ENCODE results near the gene NME7. TPM values are rescaled to one million over a fixed set of nuclear protein-coding genes. Genes with fewer than 3 reads are reported as not detected.
"Not testable (repeated sequence)": the region's sequence is repeated elsewhere in the genome, so short reads cannot be mapped to it uniquely, and the experiment has no call there.

NME7 gene
- polyA plus RNA-seq, 1 donor from 2014 or later: 10.7 TPM

DNA sequence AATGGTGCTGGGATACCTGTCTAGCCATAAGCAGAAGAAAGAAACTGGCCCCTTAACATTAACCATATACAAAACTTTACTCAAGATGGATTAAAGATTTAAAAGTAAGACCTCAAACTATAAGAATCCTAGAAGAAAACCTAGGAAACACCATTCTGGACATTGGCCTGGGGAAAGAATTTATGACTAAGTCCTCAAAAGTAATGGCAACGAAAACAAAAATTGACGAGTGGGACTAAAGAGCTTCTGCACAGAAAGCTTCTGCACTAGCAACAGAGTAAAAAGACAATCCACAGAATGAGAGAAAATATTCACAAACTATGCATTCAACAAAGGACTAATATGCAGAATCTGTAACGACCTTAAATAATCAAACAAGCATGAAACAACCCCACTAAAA, 66.7 kb downstream of the NME7 start:
- no peak overlapping the region for H3K27ac Mint-ChIP-seq
- no peaks in the 10 kb centered on the region for H3K27me3 Mint-ChIP-seq
- peaks cover 0 to 2% (median 0%) of the 10 kb centered on the region in 3 donors for H3K4me1 Mint-ChIP-seq
- H3K4me3 Mint-ChIP-seq: no peak overlapping the region
- H3K9me3 Mint-ChIP-seq: no peaks in the 10 kb centered on the region
- peaks cover 26% of the 10 kb centered on the region for H3K36me3 Mint-ChIP-seq

DNA sequence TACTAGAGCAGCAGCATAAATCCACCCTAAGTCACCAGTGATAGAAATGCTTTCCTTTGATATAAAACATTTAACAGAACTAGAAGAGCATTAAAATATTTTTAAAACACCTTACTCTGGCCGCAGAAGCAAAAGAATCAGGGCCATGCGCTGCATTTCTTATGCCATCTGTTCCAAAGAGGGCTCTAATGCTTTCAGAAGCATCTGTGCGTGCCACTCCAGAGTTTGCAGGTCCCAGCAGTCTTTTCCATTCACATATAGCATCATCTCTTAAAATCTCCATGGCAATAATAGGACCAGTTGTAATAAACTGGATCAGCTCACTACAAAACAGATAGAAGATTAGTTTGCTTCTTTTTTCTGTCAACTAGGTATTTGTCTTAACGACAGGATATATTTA, 69.2 kb downstream of the NME7 start:
- Mint-ChIP-seq H3K4me1 (peaks cover 0 to 5% (median 0%) of the 10 kb centered on the region in 3 donors), H3K27me3 (no peaks in the 10 kb centered on the region), H3K27ac (no peak overlapping the region), H3K4me3 (no peak overlapping the region), H3K36me3 (peaks cover 28% of the 10 kb centered on the region), H3K9me3 (no peaks in the 10 kb centered on the region)

DNA sequence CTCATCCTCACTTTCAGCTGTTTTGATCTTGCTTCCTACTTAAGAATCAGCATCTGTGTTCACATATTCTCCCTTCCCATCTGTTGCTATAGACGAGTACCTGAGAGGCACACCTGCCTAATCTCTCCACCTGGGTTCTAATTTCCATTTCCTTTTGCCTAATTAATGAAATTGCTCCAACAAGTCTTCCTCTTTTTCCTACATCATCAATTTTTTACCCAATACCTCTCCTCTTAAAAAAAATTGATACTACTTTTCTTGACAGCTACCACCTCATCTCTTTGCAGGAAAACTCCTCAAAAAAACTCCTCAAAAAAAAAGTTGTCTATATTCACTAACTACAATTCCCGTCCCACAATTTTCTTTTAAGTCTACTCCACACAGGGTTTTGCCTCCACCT, 71.8 kb downstream of the NME7 start:
- Mint-ChIP-seq H3K36me3 (peaks cover 23% of the 10 kb centered on the region), H3K4me1 (peaks cover 0 to 4% (median 0%) of the 10 kb centered on the region in 3 donors), H3K27ac (peak overlapping the region in 1 of 3 donors; percentile 76), H3K4me3 (peak overlapping the region in 1 of 4 donors; percentile 14), H3K27me3 (no peaks in the 10 kb centered on the region), H3K9me3 (no peaks in the 10 kb centered on the region)

DNA sequence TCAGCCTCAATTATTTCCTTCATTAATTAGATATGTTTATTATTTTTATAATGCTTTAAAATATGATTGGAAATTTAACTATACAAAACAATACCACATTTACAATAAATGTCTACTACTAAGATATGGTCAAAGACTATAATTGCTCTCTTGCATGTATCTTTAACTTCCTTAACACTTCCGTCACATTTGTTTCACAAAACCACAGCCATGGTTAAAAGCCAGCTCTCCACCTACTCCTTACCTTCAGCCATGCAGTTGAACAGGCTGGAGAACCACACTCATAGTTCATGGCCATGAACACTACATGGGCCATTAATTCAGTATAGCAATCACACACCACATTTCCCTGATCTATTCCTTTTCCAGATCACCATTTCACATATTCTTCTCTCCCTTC, 72.2 kb downstream of the NME7 start:
- Mint-ChIP-seq H3K27ac (no peak overlapping the region), H3K36me3 (peaks cover 24% of the 10 kb centered on the region), H3K9me3 (no peaks in the 10 kb centered on the region), H3K27me3 (no peaks in the 10 kb centered on the region), H3K4me3 (peak overlapping the region in 1 of 4 donors; percentile 14), H3K4me1 (peaks cover 0 to 4% (median 0%) of the 10 kb centered on the region in 3 donors)

DNA sequence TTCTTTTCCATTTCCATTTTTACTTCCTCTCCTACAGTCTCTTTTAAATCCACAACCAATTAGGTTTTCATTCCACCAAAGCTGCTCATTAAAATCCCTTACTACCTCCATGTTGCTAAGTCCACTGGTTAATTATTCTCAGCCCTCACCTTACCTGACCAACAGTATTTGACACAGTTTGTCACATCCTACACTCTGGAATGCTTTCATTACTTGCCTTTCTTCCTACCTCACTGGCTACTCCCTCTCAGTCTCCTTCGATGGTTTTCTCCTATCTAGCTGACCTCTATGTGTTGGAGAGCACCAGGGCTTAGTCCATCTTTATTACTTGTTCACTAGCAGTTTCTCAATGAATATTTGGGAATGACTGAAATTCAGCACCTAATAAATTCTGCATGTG, 78.6 kb downstream of the NME7 start:
- peaks cover 2 to 6% (median 5%) of the 10 kb centered on the region in 3 donors for H3K9me3 Mint-ChIP-seq
- no peak overlapping the region for H3K27ac Mint-ChIP-seq
- H3K36me3 Mint-ChIP-seq: peaks cover 15% of the 10 kb centered on the region
- H3K27me3 Mint-ChIP-seq: no peaks in the 10 kb centered on the region
- no peak overlapping the region for H3K4me3 Mint-ChIP-seq
- H3K4me1 Mint-ChIP-seq: no peaks in the 10 kb centered on the region

DNA sequence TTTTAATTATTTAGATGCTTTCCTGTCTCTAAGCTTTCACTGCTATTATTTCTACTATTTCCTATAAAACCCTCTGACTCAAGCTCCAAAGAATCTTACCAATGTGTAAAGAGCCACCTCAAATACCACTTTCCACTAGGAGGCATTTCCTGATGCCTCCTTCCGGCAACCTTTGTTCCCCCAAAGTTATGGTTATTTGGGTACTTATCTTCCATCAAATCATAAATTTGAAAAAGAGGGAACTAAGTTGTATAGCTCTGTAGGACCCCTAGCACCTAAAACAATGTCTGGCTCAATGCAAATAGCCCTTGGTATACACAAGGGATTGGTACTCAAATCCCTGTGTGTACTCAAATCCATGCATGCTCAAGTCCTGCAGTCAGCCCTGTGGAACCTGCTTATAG, 79.6 kb downstream of the NME7 start:
- Mint-ChIP-seq H3K36me3 (peaks cover 15% of the 10 kb centered on the region), H3K9me3 (peaks cover 6 to 14% (median 10%) of the 10 kb centered on the region in 3 donors), H3K4me1 (no peaks in the 10 kb centered on the region), H3K27ac (no peak overlapping the region), H3K4me3 (no peak overlapping the region), H3K27me3 (no peaks in the 10 kb centered on the region)

DNA sequence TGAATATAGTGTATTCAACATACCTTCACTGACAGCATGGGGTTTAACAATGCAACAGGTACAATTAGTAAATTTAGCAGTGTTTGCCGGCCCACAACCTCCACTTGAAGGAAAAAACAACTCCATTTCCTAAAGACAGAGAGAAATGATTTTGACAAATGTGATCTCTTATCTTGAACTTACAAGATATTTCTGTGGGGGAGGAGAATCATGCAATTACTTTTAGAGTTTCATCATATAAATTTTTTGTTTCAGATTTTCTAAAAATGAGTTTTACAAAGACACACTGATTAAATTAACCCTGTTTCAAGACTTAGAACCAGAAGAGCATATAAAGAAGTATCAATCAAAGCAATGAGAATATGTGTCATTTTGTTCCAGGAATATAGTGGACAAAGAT, 80.3 kb downstream of the NME7 start:
- no peak overlapping the region for H3K27ac Mint-ChIP-seq
- H3K4me3 Mint-ChIP-seq: no peak overlapping the region
- H3K4me1 Mint-ChIP-seq: no peaks in the 10 kb centered on the region
- no peaks in the 10 kb centered on the region for H3K27me3 Mint-ChIP-seq
- H3K9me3 Mint-ChIP-seq: peaks cover 13 to 20% (median 16%) of the 10 kb centered on the region in 3 donors
- H3K36me3 Mint-ChIP-seq: peaks cover 15% of the 10 kb centered on the region

DNA sequence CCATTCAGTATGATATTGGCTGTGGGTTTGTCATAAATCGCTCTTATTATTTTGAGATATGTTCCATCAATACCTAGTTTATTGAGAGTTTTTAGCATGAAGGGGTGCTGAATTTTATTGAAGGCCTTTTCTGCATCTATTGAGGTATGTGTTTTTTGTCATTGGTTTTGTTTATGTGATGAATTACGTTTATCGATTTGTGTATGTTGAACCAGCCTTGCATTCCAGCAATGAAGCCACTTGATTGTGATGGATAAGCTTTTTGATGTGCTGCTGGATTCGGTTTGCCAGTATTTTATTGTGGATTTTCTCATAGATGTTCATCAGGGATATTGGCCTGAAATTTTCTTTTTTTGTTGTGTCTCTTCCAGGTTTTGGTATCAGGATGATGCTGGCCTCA, 86.0 kb downstream of the NME7 start:
- H3K4me1 Mint-ChIP-seq, H3K27me3 Mint-ChIP-seq, H3K27ac Mint-ChIP-seq: not testable (repeated sequence)
- Mint-ChIP-seq H3K36me3 (peaks cover 14% of the 10 kb centered on the region), H3K4me3 (peak overlapping the region in 1 of 4 donors; percentile 27), H3K9me3 (peaks cover 15 to 40% (median 30%) of the 10 kb centered on the region in 3 donors)

DNA sequence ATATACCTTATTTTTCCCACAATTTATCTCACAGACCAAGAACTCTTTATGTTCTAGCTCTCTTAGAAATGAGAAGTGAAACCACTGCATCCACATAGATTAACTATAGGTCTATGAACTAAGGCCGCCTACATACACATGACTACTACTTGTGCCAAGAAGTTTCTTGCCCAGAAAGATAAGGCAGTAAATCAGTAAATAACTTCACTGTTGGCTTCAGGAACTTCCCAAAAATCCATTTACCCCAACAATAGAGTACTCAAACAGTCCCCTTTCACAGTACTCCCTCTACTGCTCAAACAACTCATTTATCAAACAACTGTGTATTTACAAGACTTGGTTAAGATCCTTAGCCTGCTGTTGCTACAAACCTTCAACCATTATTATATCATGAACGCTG, 96.5 kb downstream of the NME7 start:
- H3K27me3 Mint-ChIP-seq: no peaks in the 10 kb centered on the region
- H3K9me3 Mint-ChIP-seq: peaks cover 0 to 7% (median 0%) of the 10 kb centered on the region in 3 donors
- no peak overlapping the region for H3K27ac Mint-ChIP-seq
- H3K4me1 Mint-ChIP-seq: peaks cover 0 to 2% (median 0%) of the 10 kb centered on the region in 3 donors
- H3K36me3 Mint-ChIP-seq: no peaks in the 10 kb centered on the region
- no peak overlapping the region for H3K4me3 Mint-ChIP-seq

DNA sequence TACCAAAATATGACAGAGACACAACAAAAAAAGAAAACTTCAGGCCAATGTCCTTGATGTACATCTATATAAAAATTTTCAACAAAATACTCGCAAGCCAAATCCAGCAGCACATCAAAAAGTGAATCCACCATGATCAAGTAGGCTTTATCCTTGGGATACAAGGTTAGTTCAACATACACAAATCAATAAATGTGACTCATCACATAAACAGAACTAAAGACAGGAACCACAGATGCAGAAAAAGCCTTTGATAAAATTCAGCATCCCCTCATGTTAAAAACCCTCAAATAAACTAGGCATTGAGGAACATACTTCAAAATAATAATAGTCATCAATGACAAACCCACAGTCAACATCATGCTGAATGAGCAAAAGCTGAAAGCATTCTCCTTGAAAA, 101.5 kb downstream of the NME7 start:
- peaks cover 2 to 25% (median 11%) of the 10 kb centered on the region in 3 donors for H3K9me3 Mint-ChIP-seq
- no peak overlapping the region for H3K27ac Mint-ChIP-seq
- H3K4me3 Mint-ChIP-seq: peak overlapping the region in 1 of 4 donors; percentile 24
- no peaks in the 10 kb centered on the region for H3K27me3 Mint-ChIP-seq
- peaks cover 17% of the 10 kb centered on the region for H3K36me3 Mint-ChIP-seq
- H3K4me1 Mint-ChIP-seq: peaks cover 0 to 2% (median 0%) of the 10 kb centered on the region in 3 donors

DNA sequence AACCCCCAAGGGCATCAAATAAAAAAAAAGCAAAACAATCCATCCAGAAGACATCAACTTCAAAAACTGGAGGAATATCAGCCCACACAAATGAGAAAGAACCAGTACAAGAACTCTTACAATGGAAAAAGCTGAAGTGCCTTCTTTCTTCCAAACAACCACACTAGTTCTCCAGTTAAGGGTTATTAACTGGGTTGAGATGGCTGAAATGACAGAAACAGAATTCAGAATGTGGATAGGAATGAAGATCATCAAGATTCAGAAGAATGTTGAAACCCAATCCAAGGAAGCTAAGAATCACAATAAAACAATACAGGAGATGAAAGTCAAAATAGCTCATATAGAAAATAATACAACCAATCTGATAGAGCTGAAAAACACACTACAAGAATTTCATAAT, 104.5 kb downstream of the NME7 start:
- H3K27ac Mint-ChIP-seq: no peak overlapping the region
- no peaks in the 10 kb centered on the region for H3K4me1 Mint-ChIP-seq
- peaks cover 2 to 29% (median 16%) of the 10 kb centered on the region in 3 donors for H3K9me3 Mint-ChIP-seq
- H3K27me3 Mint-ChIP-seq: no peaks in the 10 kb centered on the region
- H3K36me3 Mint-ChIP-seq: peaks cover 17% of the 10 kb centered on the region
- H3K4me3 Mint-ChIP-seq: no peak overlapping the region

DNA sequence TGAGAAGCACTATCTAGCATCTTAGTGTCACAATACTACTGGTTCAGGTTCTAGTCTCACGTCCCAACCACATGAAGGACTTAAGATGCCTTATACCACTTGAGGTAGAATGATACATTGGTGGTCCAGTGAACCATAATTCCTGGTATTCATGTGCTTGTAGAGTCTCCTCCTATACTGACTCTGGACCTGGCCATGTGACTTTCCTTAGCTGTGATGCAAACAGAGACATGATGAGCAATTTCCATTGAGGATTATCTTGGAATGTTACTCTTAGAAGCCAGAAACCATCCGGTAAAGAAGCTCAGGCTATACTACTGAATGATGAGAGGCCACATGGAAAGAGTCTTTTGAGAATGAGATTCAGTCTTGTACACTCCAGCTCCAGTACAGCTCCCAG, 105.7 kb downstream of the NME7 start:
- Mint-ChIP-seq H3K27ac (no peak overlapping the region), H3K27me3 (no peaks in the 10 kb centered on the region), H3K4me3 (no peak overlapping the region), H3K36me3 (peaks cover 17% of the 10 kb centered on the region), H3K9me3 (peaks cover 2 to 29% (median 14%) of the 10 kb centered on the region in 3 donors), H3K4me1 (no peaks in the 10 kb centered on the region)

DNA sequence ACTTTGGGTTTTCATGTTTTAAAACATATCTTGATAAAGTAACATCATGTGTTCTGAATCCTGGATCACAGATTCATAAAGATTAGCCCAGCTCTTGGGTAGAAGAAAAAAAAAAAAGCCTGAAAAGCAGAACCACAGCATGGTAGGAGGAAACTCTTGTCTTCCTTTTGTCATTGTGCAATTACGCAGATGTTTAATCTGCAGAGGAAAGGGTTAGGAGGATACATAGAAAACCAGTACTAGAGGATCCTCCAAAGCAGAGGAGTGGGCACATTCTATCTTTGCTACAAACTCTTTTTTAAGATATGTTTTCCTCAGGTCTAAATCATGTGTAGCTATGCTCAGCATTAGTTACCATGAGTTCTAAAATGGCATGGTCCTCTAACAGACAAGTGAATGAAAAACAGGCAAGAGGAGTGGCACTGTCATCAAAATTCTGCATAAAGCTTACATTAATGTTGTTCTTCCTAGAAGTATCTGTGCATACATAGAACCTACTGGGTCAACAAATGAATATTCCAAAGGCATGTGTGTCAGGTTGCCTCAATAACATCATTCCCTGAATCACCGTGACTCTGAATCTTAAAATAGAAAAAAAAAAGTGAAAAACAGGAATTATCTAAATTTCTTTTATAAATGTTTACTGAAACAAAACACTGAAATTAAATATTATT, 107.0 kb downstream of the NME7 start:
- Mint-ChIP-seq H3K36me3 (peaks cover 17% of the 10 kb centered on the region), H3K27me3 (no peaks in the 10 kb centered on the region), H3K9me3 (peaks cover 2 to 26% (median 11%) of the 10 kb centered on the region in 3 donors)

DNA sequence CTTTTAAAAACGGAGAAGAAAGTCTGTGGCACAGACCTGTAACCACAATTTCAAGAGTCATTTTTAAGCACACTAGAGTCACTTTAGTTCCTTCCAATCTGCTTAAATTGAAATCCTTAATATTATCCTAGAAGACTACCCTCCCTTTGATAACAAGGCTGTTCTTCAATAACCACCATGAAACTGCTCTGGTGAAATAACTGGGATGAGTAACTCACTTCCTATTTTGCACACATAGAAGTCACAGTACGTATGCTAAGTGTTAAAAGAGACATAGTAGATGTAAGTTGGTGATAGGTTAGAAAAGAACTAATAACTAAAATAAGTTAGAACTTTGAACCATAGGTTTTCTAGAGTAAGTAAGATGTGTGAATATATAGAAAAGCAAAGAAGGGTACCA, 107.8 kb downstream of the NME7 start:
- Mint-ChIP-seq H3K36me3 (peaks cover 17% of the 10 kb centered on the region), H3K4me3 (no peak overlapping the region), H3K27me3 (no peaks in the 10 kb centered on the region), H3K27ac (no peak overlapping the region), H3K9me3 (peaks cover 0 to 18% (median 9%) of the 10 kb centered on the region in 3 donors), H3K4me1 (no peaks in the 10 kb centered on the region)

More for the DNA sequence above, 107.0 kb downstream of the NME7 start:
- no peak overlapping the region for H3K4me3 Mint-ChIP-seq
- H3K27ac Mint-ChIP-seq: no peak overlapping the region
- H3K4me1 Mint-ChIP-seq: no peaks in the 10 kb centered on the region

DNA sequence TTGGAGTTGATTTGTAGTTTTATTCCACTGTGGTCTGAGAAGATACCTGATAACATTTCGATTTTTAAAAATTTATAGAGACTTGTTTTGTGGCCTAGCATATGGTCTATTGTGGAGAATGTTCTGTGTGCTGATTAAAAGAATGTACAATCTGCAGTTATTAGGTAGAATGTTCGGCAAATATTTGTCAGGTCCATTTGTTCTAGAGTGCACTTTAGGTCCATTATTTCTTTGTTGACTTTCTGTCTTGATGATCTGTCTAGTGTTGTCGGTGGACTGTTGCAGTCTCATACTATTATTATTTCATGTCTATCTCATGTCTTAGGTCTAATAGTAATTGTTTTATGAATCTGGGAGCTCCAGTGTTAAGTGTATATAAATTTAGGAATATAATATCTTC, 116.8 kb downstream of the NME7 start:
- no peaks in the 10 kb centered on the region for H3K4me1 Mint-ChIP-seq
- peaks cover 0 to 6% (median 4%) of the 10 kb centered on the region in 3 donors for H3K9me3 Mint-ChIP-seq
- H3K4me3 Mint-ChIP-seq: no peak overlapping the region
- H3K36me3 Mint-ChIP-seq: no peaks in the 10 kb centered on the region
- H3K27ac Mint-ChIP-seq: no peak overlapping the region
- H3K27me3 Mint-ChIP-seq: no peaks in the 10 kb centered on the region

DNA sequence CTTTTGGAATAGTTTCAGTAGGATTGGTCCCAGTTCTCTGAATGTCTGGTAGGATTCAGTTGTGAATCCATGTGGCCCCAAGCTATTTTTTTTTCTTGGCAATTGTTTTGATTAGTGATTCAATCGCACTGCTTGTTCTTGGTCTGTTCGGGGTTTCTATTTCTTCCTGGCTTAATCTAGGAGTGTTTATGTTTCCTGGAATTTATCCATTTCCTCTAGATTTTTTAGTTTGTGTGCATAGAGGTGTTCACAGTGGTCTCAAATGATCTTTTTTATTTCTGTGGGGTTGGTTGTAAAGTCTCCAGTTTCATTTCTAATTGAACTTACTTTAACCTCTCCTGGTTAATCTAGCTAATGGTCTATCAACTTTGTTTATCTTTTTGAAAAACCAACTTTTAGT, 117.6 kb downstream of the NME7 start:
- H3K27ac Mint-ChIP-seq: peak overlapping the region in 1 of 3 donors; percentile 35
- no peak overlapping the region for H3K4me3 Mint-ChIP-seq
- H3K36me3 Mint-ChIP-seq: no peaks in the 10 kb centered on the region
- peaks cover 0 to 6% (median 4%) of the 10 kb centered on the region in 3 donors for H3K9me3 Mint-ChIP-seq
- H3K27me3 Mint-ChIP-seq: no peaks in the 10 kb centered on the region
- no peaks in the 10 kb centered on the region for H3K4me1 Mint-ChIP-seq

All from IgD-negative memory B cell (primary cell).